ENCODE data around the gene ATP10A. TPM values are rescaled to one million over a fixed set of nuclear protein-coding genes. Genes with fewer than 3 reads are reported as not detected.

ATP10A gene
- total RNA-seq, 1 donor from 2014 or later: 3.2 TPM

DNA sequence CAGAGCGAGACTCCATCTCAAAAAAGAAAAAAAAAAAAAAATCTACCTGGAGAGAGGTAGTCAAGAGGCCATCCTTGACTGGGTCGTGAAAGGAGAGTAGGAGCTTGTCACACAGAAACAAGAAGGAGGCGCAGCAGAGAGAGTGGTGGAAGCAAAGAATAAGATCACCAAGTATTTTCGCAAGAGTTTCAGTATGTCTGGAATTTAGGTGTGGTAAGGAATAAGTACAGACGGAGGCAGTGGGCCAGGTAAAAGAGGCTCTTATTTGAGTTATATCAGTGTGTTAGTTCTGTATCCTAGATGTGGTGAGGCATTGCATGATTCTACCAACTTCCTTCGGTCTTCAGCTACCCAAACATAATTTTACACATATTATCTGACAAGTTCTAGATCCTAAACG lies 14.6 kb upstream of the ATP10A start:
- Histone ChIP-seq H3K4me3 (no peak overlapping the region), H3K27ac (no peak overlapping the region), H3K4me1 (no peaks in the 10 kb centered on the region), H3K9me3 (no peaks in the 10 kb centered on the region), H3K27me3 (no peaks in the 10 kb centered on the region), H3K36me3 (no peaks in the 10 kb centered on the region)
- intact Hi-C loops (cut with DNase I): no loop called here
- no peak for DNase-seq (ENCODE audit: extremely low spot score in 2 of 2)
- TF ChIP-seq POLR2AphosphoS5 (IDR thresholded peaks at IDR 0.05; ENCODE audit: insufficient read depth in 1 of 2, low read depth in 1 of 2): no peak
- TF ChIP-seq, protein P1, sequence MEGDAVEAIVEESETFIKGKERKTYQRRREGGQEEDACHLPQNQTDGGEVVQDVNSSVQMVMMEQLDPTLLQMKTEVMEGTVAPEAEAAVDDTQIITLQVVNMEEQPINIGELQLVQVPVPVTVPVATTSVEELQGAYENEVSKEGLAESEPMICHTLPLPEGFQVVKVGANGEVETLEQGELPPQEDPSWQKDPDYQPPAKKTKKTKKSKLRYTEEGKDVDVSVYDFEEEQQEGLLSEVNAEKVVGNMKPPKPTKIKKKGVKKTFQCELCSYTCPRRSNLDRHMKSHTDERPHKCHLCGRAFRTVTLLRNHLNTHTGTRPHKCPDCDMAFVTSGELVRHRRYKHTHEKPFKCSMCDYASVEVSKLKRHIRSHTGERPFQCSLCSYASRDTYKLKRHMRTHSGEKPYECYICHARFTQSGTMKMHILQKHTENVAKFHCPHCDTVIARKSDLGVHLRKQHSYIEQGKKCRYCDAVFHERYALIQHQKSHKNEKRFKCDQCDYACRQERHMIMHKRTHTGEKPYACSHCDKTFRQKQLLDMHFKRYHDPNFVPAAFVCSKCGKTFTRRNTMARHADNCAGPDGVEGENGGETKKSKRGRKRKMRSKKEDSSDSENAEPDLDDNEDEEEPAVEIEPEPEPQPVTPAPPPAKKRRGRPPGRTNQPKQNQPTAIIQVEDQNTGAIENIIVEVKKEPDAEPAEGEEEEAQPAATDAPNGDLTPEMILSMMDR (IDR thresholded peaks at IDR 0.05): no peak
- no peak for TF ChIP-seq POLR2A (IDR thresholded peaks at IDR 0.05)

DNA sequence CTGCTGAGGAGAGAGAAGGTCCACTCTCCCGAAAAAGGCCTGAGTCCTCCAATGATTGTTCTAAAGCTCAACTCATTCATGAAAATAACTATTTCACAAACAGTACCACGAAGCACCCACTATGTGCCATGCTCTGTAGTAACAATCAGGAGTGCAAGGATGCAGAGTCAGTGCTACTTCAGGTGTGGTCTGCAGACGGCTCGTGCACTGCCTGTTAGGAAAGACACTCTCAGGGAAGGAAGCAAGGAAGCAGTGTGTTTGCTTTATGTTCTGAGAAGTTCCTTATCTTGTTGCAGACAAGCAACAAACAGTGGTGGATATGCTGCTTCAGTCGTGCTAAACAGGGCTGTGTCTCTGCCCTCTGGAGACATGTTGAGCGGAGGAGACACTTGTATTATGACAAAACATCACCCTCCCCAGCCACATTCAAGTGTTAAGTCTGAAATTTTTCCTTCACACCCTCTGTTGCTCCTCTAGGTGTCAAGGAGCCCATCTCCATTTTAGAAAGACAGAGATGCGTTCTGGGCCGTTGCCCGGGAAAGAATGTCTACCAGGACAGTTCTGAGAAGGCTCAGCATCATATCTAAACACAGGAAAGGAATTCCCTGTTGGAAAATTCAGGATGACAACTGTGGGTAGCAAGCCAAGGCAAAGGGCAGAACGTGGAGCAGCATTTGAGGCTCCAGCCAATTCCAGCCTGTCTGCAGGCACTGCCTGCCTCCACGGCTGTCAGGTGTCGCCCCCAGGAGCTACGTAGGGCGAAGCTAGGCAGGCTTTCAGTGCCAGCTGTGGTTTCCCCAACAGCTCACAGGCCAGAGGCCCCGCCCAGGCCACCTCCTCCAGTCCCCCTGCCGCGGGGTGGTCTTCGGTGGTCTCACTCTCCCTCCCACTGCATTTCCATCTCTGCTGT lies 13.4 kb upstream of the ATP10A start:
- DNase-seq (ENCODE audit: extremely low spot score in 2 of 2): peak in 1 of 2 donors; percentile 60
- H3K27ac ChIP-seq: no peak overlapping the region
- H3K4me3 ChIP-seq: no peak overlapping the region
- no peak for TF ChIP-seq POLR2AphosphoS5 (IDR thresholded peaks at IDR 0.05; ENCODE audit: insufficient read depth in 1 of 2, low read depth in 1 of 2)
- TF ChIP-seq POLR2A (IDR thresholded peaks at IDR 0.05): no peak
- TF ChIP-seq, protein P1 (IDR thresholded peaks at IDR 0.05): no peak
- intact Hi-C loops (cut with DNase I): no loop called here
- H3K36me3 ChIP-seq: no peaks in the 10 kb centered on the region
- no peaks in the 10 kb centered on the region for H3K27me3 ChIP-seq
- H3K9me3 ChIP-seq: no peaks in the 10 kb centered on the region
- H3K4me1 ChIP-seq: no peaks in the 10 kb centered on the region

DNA sequence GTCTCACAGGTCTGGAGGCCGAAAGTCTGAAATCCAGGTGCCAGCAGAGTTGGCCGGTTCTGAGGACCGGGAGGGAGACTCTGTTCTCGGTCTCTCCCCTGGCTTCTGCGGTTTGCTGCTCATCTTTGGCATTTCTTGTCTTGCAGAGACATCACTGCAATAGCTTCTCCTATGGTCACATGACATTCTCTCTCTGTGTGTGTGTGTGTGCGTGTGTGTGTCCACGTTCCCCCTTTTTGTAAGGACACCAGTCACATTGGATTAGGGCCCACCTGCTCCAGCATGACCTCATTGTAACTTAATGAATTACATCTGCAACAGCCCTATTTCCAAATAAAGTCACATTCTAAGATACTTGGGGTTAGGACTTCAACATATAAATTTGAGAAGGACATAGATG lies 12.4 kb upstream of the ATP10A start:
- peak in 1 of 2 donors; percentile 64 for DNase-seq (ENCODE audit: extremely low spot score in 2 of 2)
- Histone ChIP-seq H3K27me3 (no peaks in the 10 kb centered on the region), H3K9me3 (no peaks in the 10 kb centered on the region), H3K4me3 (no peak overlapping the region), H3K27ac (no peak overlapping the region), H3K4me1 (no peaks in the 10 kb centered on the region), H3K36me3 (no peaks in the 10 kb centered on the region)
- no peak for TF ChIP-seq POLR2A (IDR thresholded peaks at IDR 0.05)
- no peak for TF ChIP-seq POLR2AphosphoS5 (IDR thresholded peaks at IDR 0.05; ENCODE audit: insufficient read depth in 1 of 2, low read depth in 1 of 2)
- TF ChIP-seq, protein P1 (IDR thresholded peaks at IDR 0.05): no peak
- intact Hi-C loops (cut with DNase I): no loop called here

DNA sequence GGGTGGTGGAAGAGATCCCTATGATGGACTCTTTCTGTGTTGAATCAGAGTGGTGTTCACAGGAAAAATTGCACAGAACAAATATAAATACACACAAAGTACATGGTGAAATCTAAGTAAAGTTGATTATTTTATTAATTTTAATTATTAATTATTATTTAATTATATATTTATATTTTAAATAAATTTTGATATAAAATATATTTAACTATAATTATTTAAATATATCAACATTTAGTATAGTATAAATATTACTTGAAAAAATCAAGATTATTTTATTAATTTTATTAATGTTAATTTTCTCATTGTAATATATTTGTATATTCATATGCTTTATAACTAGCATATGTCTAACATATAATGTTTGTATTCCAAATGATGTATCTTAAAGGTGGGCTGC lies 11.3 kb upstream of the ATP10A start:
- H3K27me3 ChIP-seq: no peaks in the 10 kb centered on the region
- no peak for TF ChIP-seq POLR2AphosphoS5 (IDR thresholded peaks at IDR 0.05; ENCODE audit: insufficient read depth in 1 of 2, low read depth in 1 of 2)
- TF ChIP-seq, protein P1 (IDR thresholded peaks at IDR 0.05): no peak
- TF ChIP-seq POLR2A (IDR thresholded peaks at IDR 0.05): no peak
- no peak overlapping the region for H3K4me3 ChIP-seq
- DNase-seq (ENCODE audit: extremely low spot score in 2 of 2): no peak
- H3K36me3 ChIP-seq: no peaks in the 10 kb centered on the region
- intact Hi-C loops (cut with DNase I): no loop called here
- no peaks in the 10 kb centered on the region for H3K4me1 ChIP-seq
- H3K27ac ChIP-seq: no peak overlapping the region
- H3K9me3 ChIP-seq: no peaks in the 10 kb centered on the region

DNA sequence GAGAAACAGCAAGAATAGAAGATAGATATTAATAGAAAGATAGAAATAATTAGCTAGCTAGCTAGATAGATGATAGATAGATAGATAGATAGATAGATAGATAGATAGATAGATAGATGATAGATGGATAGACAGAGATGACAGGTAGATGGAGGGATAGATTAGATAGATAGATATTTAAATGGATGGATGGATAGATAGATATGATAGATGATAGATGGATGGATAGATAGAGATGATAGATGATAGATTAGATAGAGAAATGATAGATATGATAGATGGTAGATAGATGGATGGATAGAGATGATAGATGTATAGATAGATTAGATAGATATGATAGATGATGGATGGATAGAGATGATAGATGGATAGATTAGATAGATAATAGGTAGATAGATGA lies 8.3 kb upstream of the ATP10A start:
- no peaks in the 10 kb centered on the region for H3K36me3 ChIP-seq
- no peak for DNase-seq (ENCODE audit: extremely low spot score in 2 of 2)
- intact Hi-C loops (cut with DNase I): no loop called here
- H3K27ac ChIP-seq: no peak overlapping the region
- no peaks in the 10 kb centered on the region for H3K4me1 ChIP-seq
- H3K4me3 ChIP-seq: no peak overlapping the region
- H3K27me3 ChIP-seq: no peaks in the 10 kb centered on the region
- no peaks in the 10 kb centered on the region for H3K9me3 ChIP-seq
- TF ChIP-seq POLR2AphosphoS5 (IDR thresholded peaks at IDR 0.05; ENCODE audit: insufficient read depth in 1 of 2, low read depth in 1 of 2) (no peak), POLR2A (IDR thresholded peaks at IDR 0.05) (no peak)
- TF ChIP-seq, protein P1 (IDR thresholded peaks at IDR 0.05): no peak
